Measurements from ENCODE around the gene EIF3D.

DNA sequence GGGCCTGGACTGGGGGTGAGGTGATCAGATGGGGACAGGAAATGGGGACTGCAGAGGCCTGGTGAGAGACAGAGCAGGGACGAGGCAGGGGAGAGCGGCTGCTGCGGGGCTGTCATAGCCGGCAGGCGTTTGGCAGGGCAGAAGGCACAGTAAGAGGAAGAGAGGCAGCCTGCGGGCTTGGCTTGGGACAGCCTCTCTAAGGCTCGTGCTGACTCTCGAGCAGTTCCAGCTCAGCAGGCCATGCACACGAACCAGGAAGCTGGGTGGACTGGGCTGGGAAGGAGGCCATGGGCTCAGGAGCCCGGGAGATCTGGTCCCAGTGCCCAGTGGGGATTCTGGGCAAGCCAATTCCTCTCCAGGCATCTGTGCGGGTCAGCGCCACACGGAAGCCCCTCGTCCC lies 19.6 kb upstream of the EIF3D start:
- TF ChIP-seq, protein P1, sequence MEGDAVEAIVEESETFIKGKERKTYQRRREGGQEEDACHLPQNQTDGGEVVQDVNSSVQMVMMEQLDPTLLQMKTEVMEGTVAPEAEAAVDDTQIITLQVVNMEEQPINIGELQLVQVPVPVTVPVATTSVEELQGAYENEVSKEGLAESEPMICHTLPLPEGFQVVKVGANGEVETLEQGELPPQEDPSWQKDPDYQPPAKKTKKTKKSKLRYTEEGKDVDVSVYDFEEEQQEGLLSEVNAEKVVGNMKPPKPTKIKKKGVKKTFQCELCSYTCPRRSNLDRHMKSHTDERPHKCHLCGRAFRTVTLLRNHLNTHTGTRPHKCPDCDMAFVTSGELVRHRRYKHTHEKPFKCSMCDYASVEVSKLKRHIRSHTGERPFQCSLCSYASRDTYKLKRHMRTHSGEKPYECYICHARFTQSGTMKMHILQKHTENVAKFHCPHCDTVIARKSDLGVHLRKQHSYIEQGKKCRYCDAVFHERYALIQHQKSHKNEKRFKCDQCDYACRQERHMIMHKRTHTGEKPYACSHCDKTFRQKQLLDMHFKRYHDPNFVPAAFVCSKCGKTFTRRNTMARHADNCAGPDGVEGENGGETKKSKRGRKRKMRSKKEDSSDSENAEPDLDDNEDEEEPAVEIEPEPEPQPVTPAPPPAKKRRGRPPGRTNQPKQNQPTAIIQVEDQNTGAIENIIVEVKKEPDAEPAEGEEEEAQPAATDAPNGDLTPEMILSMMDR (IDR thresholded peaks at IDR 0.05), result no peak
- TF ChIP-seq POLR2AphosphoS5 (IDR thresholded peaks at IDR 0.05; ENCODE audit: low read depth, low read length) (no peak), SIN3A (IDR thresholded peaks at IDR 0.05; ENCODE audit: borderline replicate concordance, insufficient read depth, low read depth, low read length) (no peak)
- TF ChIP-seq, protein P2, sequence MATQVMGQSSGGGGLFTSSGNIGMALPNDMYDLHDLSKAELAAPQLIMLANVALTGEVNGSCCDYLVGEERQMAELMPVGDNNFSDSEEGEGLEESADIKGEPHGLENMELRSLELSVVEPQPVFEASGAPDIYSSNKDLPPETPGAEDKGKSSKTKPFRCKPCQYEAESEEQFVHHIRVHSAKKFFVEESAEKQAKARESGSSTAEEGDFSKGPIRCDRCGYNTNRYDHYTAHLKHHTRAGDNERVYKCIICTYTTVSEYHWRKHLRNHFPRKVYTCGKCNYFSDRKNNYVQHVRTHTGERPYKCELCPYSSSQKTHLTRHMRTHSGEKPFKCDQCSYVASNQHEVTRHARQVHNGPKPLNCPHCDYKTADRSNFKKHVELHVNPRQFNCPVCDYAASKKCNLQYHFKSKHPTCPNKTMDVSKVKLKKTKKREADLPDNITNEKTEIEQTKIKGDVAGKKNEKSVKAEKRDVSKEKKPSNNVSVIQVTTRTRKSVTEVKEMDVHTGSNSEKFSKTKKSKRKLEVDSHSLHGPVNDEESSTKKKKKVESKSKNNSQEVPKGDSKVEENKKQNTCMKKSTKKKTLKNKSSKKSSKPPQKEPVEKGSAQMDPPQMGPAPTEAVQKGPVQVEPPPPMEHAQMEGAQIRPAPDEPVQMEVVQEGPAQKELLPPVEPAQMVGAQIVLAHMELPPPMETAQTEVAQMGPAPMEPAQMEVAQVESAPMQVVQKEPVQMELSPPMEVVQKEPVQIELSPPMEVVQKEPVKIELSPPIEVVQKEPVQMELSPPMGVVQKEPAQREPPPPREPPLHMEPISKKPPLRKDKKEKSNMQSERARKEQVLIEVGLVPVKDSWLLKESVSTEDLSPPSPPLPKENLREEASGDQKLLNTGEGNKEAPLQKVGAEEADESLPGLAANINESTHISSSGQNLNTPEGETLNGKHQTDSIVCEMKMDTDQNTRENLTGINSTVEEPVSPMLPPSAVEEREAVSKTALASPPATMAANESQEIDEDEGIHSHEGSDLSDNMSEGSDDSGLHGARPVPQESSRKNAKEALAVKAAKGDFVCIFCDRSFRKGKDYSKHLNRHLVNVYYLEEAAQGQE (IDR thresholded peaks at IDR 0.05; ENCODE audit: insufficient read depth in 1 of 2, low read depth in 2 of 2, low read length in 1 of 2), result no peak

Measured in Panc1 (cell line).